GM23338 (cell line): ENCODE results near the gene ZNF532. TPM values are rescaled to one million over a fixed set of nuclear protein-coding genes. Genes with fewer than 3 reads are reported as not detected.

Experiments used
- ATAC-seq: fragments of 200-7000 bp; cut with Tn5 transposase; 3 replicates; pipeline ENCODE4 v1.9.1; 2020
- DNase-seq: peaks from one replicate; pipeline ENCODE4 v3.0.0-alpha.2; 2015; ENCODE audit warnings: low spot score
- H2AFZ ChIP-seq: fragments of 200-600 bp; sonication (generic); 2 replicates; pipeline ENCODE4 v1.8.0; 2016; ENCODE audit warnings: antibody characterized with exemption, mild to moderate bottlenecking, moderate library complexity
- H3F3A ChIP-seq: fragments of 200-600 bp; sonication (generic); replicated peaks from 2 replicates; pipeline ENCODE4 v1.8.0; 2017; ENCODE audit warnings: antibody characterized with exemption, mixed run types, low read depth
- H3K27ac ChIP-seq: fragments of 200-600 bp; sonication (generic); 2 replicates; pipeline ENCODE4 v1.6.1; 2016; ENCODE audit warnings: low read depth
- H3K27me3 ChIP-seq: fragments of 200-600 bp; sonication (generic); 2 replicates; pipeline ENCODE4 v1.8.0; 2016; ENCODE audit warnings: mild to moderate bottlenecking, mixed run types, moderate library complexity; ENCODE audit not compliant: insufficient read depth
- H3K36me3 ChIP-seq: fragments of 200-600 bp; sonication (generic); 2 replicates; pipeline ENCODE4 v1.8.0; 2016; ENCODE audit warnings: mild to moderate bottlenecking; ENCODE audit not compliant: insufficient read depth
- H3K4me1 ChIP-seq: fragments of 200-600 bp; sonication (generic); 2 replicates; pipeline ENCODE4 v1.8.0; 2016; ENCODE audit warnings: mild to moderate bottlenecking, moderate library complexity; ENCODE audit not compliant: insufficient read depth
- H3K4me2 ChIP-seq: fragments of 200-600 bp; sonication (generic); 2 replicates; pipeline ENCODE4 v1.7.1; 2017; ENCODE audit warnings: mixed run types
- H3K4me3 ChIP-seq: fragments of 200-600 bp; sonication (generic); 2 replicates; pipeline ENCODE4 v1.6.1; 2016; ENCODE audit warnings: mixed run types
- H3K79me2 ChIP-seq: fragments of 200-600 bp; sonication (generic); replicated peaks from 2 replicates; pipeline ENCODE4 v1.8.0; 2017; ENCODE audit warnings: mild to moderate bottlenecking; ENCODE audit not compliant: insufficient read depth
- H3K9me2 ChIP-seq: fragments of 200-600 bp; sonication (generic); 2 replicates; pipeline ENCODE4 v1.8.0; 2017; ENCODE audit not compliant: insufficient read depth
- H4K20me1 ChIP-seq: fragments of 200-600 bp; sonication (generic); replicated peaks from 2 replicates; pipeline ENCODE4 v1.8.0; 2017; ENCODE audit warnings: mild to moderate bottlenecking; ENCODE audit not compliant: insufficient read depth
- H3K27ac Mint-ChIP-seq: 2 replicates; pipeline ENCODE4 v1.8.0; 2020; ENCODE audit warnings: inconsistent platforms, mild to moderate bottlenecking, moderate library complexity, mixed read lengths
- H3K27me3 Mint-ChIP-seq: 3 replicates; pipeline ENCODE4 v1.8.0; 2022; ENCODE audit warnings: low read depth, mild to moderate bottlenecking, moderate library complexity, mixed read lengths, inconsistent platforms; ENCODE audit not compliant: insufficient read depth, poor library complexity
- H3K36me3 Mint-ChIP-seq: 3 replicates; pipeline ENCODE4 v1.8.0; 2021; ENCODE audit warnings: low read depth, mild to moderate bottlenecking, inconsistent platforms, moderate library complexity, mixed read lengths
- H3K4me1 Mint-ChIP-seq: 3 replicates; pipeline ENCODE4 v1.8.0; 2020; ENCODE audit warnings: mild to moderate bottlenecking, inconsistent platforms, mixed read lengths
- H3K4me3 Mint-ChIP-seq: 3 replicates; pipeline ENCODE4 v1.8.0; 2021; ENCODE audit warnings: moderate library complexity, mild to moderate bottlenecking, inconsistent platforms, mixed read lengths
- H3K9me3 Mint-ChIP-seq: 3 replicates; pipeline ENCODE4 v1.8.0; 2020; ENCODE audit warnings: moderate library complexity, mild to moderate bottlenecking, inconsistent platforms, mixed read lengths
- CREB1 ChIP-seq: fragments of 250-450 bp; sonication (Bioruptor Pico); IDR thresholded peaks from 2 replicates; pipeline ENCODE4 v1.5.0; 2020; ENCODE audit warnings: low read depth, mild to moderate bottlenecking, moderate library complexity
- EZH2phosphoT487 ChIP-seq: fragments of 200-600 bp; sonication (generic); IDR thresholded peaks from one replicate; pipeline ENCODE4 v1.8.1; 2018; ENCODE audit warnings: antibody characterized with exemption; ENCODE audit not compliant: unreplicated experiment
- NANOG ChIP-seq: IDR thresholded peaks from 2 replicates; pipeline ENCODE4 v1.6.1; 2016; ENCODE audit warnings: antibody characterized with exemption, borderline replicate concordance
- POLR2AphosphoS5 ChIP-seq: IDR thresholded peaks from 2 replicates; pipeline ENCODE4 v1.6.1; 2016; ENCODE audit warnings: antibody characterized with exemption, low read depth
- ZNF114 ChIP-seq: fragments of 250-450 bp; sonication (Bioruptor Pico); IDR thresholded peaks from 2 replicates; pipeline ENCODE4 v1.5.0; 2020; ENCODE audit warnings: mild to moderate bottlenecking, moderate library complexity
- polyA plus RNA-seq: library from polyadenylated mRNA; unstranded; fragments of >200 nt; fragmentation: Nextera tagmentation; extraction: Ambion mirVana; gene quantifications from 2 replicates; pipeline ENCODE4 v1.2.1, GENCODE V29; 2016
- total RNA-seq: library from RNA; depleted of rRNA; stranded (reverse); fragments of >200 nt; shearing (Covaris generic); gene quantifications from 2 replicates; pipeline ENCODE4 v1.2.3, GENCODE V29; 2014
- TF ChIP-seq, protein P1 (sequence below): fragments of 250-450 bp; sonication (Bioruptor Pico); IDR thresholded peaks from 2 replicates; pipeline ENCODE4 v1.5.0; 2020; ENCODE audit warnings: mild to moderate bottlenecking, moderate library complexity
- TF ChIP-seq, protein P2 (sequence below): IDR thresholded peaks from one replicate; pipeline ENCODE4 v1.6.1; 2018; ENCODE audit warnings: antibody characterized with exemption; ENCODE audit not compliant: unreplicated experiment
- TF ChIP-seq, protein P3 (sequence below), 2 experiments: fragments of 200-600 bp in 1 of 2; sonication (generic) in 1 of 2; conservative IDR thresholded peaks; 2 replicates each; pipeline versions ENCODE4 v1.5.1 to v1.6.1; 2016 to 2017; ENCODE audit warnings: antibody characterized with exemption in 2 of 2, low read depth in 2 of 2, mild to moderate bottlenecking in 2 of 2, moderate library complexity in 1 of 2

The ZNF532 gene
- total and polyA plus RNA-seq, 2 experiments from 2014 or later, result 51.5 to 225 TPM

DNA sequence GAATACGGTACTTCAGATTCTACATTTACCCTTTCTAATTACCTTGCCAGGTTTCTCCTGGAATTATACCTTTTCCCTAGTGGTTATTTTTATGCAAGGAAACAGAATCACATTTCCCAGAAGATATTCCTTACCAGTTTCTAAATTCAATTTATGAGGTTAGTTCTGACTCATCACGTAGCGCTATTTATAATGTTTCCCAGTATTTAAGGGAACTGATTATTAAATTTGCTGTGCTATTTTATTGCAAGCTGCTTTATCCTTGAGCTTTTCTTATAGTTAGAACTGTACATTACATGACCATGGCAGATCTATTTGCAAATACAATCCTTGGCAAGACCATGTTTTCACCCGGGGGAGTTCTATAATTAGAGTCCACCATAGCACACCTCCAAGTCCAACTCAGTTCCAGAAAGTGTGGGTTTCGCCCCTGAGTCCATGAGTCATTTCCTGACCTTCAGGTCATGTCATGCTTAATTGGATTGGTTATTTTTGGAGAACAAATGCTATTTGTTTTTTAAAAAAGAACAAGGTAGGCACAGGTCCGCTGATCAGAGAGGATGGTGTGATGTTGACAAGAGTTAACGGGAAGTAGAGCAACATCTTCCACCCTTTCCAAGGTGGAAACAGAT, 126.6 kb downstream of the ZNF532 start (continued):
- TF ChIP-seq, protein P1, sequence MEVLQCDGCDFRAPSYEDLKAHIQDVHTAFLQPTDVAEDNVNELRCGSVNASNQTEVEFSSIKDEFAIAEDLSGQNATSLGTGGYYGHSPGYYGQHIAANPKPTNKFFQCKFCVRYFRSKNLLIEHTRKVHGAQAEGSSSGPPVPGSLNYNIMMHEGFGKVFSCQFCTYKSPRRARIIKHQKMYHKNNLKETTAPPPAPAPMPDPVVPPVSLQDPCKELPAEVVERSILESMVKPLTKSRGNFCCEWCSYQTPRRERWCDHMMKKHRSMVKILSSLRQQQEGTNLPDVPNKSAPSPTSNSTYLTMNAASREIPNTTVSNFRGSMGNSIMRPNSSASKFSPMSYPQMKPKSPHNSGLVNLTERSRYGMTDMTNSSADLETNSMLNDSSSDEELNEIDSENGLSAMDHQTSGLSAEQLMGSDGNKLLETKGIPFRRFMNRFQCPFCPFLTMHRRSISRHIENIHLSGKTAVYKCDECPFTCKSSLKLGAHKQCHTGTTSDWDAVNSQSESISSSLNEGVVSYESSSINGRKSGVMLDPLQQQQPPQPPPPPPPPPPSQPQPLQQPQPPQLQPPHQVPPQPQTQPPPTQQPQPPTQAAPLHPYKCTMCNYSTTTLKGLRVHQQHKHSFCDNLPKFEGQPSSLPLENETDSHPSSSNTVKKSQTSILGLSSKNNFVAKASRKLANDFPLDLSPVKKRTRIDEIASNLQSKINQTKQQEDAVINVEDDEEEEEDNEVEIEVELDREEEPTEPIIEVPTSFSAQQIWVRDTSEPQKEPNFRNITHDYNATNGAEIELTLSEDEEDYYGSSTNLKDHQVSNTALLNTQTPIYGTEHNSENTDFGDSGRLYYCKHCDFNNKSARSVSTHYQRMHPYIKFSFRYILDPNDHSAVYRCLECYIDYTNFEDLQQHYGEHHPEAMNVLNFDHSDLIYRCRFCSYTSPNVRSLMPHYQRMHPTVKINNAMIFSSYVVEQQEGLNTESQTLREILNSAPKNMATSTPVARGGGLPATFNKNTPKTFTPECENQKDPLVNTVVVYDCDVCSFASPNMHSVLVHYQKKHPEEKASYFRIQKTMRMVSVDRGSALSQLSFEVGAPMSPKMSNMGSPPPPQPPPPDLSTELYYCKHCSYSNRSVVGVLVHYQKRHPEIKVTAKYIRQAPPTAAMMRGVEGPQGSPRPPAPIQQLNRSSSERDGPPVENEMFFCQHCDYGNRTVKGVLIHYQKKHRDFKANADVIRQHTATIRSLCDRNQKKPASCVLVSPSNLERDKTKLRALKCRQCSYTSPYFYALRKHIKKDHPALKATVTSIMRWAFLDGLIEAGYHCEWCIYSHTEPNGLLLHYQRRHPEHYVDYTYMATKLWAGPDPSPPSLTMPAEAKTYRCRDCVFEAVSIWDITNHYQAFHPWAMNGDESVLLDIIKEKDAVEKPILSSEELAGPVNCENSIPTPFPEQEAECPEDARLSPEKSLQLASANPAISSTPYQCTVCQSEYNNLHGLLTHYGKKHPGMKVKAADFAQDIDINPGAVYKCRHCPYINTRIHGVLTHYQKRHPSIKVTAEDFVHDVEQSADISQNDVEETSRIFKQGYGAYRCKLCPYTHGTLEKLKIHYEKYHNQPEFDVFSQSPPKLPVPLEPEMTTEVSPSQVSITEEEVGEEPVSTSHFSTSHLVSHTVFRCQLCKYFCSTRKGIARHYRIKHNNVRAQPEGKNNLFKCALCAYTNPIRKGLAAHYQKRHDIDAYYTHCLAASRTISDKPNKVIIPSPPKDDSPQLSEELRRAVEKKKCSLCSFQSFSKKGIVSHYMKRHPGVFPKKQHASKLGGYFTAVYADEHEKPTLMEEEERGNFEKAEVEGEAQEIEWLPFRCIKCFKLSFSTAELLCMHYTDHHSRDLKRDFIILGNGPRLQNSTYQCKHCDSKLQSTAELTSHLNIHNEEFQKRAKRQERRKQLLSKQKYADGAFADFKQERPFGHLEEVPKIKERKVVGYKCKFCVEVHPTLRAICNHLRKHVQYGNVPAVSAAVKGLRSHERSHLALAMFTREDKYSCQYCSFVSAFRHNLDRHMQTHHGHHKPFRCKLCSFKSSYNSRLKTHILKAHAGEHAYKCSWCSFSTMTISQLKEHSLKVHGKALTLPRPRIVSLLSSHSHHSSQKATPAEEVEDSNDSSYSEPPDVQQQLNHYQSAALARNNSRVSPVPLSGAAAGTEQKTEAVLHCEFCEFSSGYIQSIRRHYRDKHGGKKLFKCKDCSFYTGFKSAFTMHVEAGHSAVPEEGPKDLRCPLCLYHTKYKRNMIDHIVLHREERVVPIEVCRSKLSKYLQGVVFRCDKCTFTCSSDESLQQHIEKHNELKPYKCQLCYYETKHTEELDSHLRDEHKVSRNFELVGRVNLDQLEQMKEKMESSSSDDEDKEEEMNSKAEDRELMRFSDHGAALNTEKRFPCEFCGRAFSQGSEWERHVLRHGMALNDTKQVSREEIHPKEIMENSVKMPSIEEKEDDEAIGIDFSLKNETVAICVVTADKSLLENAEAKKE (CRISPR knock-in tag), result no peak

DNA sequence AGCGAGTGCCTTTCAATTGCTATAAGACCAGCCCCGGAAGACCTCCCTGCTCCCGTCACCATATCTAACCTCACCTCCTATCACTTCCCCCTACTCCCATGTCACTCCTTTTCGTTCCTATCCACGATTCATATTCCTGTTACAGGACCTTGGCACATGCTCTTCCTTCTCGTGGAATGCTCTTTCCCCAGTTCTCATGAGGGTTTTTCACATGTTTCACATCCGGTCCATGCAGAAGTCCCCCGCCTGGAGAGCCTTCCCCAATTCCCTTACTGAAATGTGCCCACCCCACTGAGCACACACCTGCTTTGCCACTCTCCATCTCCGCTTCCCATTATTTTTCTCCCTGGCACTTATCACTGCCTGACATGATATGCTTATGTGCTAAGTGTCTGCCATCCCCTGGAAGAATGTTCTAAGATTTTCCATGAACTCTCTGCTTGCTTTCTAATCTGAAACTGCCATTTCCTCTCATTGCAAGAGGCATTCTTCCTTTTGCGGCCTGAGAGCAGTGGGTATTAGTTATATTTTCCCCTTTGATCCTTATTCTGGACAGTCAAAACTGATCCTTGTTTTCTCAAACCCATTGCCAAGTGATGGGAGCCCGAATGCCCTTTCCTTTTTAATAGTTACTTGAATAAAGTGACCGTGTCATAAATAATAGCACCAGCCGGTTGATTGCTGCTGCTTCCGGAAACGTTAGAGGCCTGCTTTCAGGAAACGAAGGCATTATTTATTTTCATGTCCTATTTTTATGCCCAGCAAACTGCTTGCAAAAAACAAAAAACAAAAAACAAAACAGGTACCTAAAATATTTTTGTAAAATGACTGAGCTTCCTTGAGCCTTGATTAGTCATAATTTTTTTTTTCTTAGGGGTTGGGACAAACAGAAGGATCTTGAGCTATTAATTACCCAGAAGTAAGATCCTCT, 127.9 kb downstream of the ZNF532 start:
- no peaks in the 10 kb centered on the region for H3K27me3 Mint-ChIP-seq
- Histone ChIP-seq H3K27ac (no peak overlapping the region), H3K9me2 (no peaks in the 10 kb centered on the region), H3K79me2 (no peaks in the 10 kb centered on the region), H3K4me2 (no peak overlapping the region), H3F3A (peaks cover 7% of the 10 kb centered on the region; the same call in 1 of the 2 replicates), H3K27me3 (no peaks in the 10 kb centered on the region), H3K4me3 (no peak overlapping the region), H3K4me1 (peaks cover 13% of the 10 kb centered on the region), H4K20me1 (no peaks in the 10 kb centered on the region), H2AFZ (no peak overlapping the region), H3K36me3 (no peaks in the 10 kb centered on the region)
- no peak for ATAC-seq
- H3K4me1 Mint-ChIP-seq, result peaks cover 14% of the 10 kb centered on the region; the same call in 2 of the 3 replicates
- H3K36me3 Mint-ChIP-seq, result no peaks in the 10 kb centered on the region; the same call in 2 of the 3 replicates
- no peaks in the 10 kb centered on the region for H3K9me3 Mint-ChIP-seq
- H3K4me3 Mint-ChIP-seq, result no peak overlapping the region
- H3K27ac Mint-ChIP-seq, result no peak overlapping the region
- no peak for DNase-seq
- TF ChIP-seq, protein P2, sequence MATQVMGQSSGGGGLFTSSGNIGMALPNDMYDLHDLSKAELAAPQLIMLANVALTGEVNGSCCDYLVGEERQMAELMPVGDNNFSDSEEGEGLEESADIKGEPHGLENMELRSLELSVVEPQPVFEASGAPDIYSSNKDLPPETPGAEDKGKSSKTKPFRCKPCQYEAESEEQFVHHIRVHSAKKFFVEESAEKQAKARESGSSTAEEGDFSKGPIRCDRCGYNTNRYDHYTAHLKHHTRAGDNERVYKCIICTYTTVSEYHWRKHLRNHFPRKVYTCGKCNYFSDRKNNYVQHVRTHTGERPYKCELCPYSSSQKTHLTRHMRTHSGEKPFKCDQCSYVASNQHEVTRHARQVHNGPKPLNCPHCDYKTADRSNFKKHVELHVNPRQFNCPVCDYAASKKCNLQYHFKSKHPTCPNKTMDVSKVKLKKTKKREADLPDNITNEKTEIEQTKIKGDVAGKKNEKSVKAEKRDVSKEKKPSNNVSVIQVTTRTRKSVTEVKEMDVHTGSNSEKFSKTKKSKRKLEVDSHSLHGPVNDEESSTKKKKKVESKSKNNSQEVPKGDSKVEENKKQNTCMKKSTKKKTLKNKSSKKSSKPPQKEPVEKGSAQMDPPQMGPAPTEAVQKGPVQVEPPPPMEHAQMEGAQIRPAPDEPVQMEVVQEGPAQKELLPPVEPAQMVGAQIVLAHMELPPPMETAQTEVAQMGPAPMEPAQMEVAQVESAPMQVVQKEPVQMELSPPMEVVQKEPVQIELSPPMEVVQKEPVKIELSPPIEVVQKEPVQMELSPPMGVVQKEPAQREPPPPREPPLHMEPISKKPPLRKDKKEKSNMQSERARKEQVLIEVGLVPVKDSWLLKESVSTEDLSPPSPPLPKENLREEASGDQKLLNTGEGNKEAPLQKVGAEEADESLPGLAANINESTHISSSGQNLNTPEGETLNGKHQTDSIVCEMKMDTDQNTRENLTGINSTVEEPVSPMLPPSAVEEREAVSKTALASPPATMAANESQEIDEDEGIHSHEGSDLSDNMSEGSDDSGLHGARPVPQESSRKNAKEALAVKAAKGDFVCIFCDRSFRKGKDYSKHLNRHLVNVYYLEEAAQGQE, result no peak
- TF ChIP-seq, protein P3, sequence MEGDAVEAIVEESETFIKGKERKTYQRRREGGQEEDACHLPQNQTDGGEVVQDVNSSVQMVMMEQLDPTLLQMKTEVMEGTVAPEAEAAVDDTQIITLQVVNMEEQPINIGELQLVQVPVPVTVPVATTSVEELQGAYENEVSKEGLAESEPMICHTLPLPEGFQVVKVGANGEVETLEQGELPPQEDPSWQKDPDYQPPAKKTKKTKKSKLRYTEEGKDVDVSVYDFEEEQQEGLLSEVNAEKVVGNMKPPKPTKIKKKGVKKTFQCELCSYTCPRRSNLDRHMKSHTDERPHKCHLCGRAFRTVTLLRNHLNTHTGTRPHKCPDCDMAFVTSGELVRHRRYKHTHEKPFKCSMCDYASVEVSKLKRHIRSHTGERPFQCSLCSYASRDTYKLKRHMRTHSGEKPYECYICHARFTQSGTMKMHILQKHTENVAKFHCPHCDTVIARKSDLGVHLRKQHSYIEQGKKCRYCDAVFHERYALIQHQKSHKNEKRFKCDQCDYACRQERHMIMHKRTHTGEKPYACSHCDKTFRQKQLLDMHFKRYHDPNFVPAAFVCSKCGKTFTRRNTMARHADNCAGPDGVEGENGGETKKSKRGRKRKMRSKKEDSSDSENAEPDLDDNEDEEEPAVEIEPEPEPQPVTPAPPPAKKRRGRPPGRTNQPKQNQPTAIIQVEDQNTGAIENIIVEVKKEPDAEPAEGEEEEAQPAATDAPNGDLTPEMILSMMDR (conservative IDR thresholded peaks at IDR 0.05; ENCODE audit: low read depth in 2 of 2), result no peak
- TF ChIP-seq ZNF114 (CRISPR knock-in tag) (no peak), CREB1 (CRISPR knock-in tag) (no peak), NANOG (no peak), POLR2AphosphoS5 (no peak), EZH2phosphoT487 (no peak)
